K562 treated with DMSO at 1 percent for 48 hours (cell line): ENCODE data around the gene RALGPS1. TPM values are rescaled to one million over a fixed set of nuclear protein-coding genes. Genes with fewer than 3 reads are reported as not detected.

ENCODE experiments used
- total RNA-seq: library from RNA; unstranded; fragments of 300-600 nt; gene quantifications from 2 replicates; pipeline ENCODE4 v1.2.3, GENCODE V29; 2022; ENCODE audit warnings: low replicate concordance; ENCODE audit errors: extremely low read depth

RALGPS1 gene
- total RNA-seq, result not detected in 2 replicates

DNA sequence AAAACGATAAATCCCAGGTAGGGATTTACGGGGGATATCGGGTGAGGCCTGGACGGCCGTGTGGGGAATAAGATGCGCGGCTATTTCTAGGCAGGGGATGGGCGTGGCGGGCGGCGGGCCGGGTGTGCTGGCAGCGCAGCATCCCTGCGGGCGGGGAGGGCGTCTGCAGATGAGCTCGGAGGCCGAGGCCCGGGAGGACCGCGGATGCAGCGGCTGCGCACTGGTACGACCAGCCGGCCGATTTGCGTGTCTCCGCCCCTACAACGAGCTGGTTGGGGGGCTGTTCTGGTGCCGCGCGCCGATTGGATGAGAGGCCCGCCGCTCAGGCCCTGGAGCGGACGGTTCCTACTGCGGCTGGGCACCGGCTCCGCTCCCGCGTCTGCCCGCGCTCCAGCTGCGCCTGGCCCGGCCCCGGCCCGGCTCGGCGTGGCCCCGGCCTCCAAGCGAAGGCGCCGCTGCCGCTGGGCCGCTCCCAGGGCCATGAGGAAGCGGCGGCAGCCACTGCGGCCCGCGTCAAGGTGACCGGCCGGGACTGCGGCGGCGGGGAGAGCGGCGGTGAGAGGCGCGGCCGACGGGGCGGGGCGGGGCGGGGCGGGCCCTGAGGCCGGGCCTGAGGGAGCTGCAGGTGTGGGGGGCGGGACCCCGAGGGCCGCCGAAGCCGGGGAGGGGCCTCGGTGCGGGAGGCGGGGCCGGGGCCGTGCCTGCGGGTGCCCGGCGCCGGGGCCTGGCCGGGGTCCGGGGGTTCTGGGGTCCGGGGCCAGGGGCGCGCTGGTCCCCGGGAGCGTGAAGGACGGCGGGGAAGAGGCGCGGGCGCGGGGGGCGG is at the start of gene RALGPS1:
TSS of gene RALGPS1 (plus strand) at position 325 of the 823 bp plus-strand sequence. CDS start 47,508 bp downstream, outside the sequence.

DNA sequence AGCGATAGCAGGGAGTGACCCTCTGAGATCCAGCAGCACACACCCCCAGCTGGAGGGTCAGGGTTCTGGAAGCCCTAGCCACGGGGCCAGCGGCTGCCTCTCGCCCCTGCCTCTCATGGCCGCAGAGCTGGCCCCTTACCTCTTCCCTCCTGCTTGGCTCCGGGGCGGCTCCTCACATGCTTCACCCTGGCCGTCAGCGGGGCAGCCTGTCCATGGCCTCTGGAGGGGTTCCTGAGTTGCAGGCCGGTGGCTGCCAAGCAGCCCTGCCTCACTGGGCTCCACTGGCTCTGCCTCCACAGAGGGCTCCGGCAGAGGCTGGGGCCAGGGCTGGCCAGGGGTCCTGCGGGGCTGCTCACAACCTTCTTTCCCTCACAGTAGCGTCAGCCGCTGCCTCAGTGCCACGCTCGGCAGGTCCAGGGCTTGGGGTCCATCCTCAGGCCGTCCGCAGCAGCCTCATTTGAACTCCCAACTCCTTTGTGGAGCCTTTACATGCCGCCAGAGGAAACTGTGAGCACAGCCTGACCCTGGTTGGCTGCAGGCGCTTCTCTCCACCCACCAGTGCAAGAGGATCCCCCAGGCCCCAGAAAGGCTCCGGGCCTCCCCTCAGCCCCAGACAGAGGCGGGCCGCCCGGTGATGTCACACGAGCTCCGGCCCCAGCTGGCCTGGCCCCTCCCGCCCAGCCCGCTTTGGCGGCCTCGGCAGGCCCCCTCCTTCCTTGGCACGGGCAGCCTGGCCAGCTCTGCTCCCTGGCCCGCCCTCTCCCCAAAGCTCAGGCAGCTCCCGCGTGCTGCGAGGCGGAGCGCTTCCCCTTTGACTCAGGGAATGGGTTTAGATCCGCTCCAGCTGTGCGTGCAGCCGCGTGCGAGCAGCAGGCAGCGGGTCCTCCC is 207.8 kb downstream of the RALGPS1 start, which contains the start of gene ANGPTL2:
TSS of gene ANGPTL2 (minus strand) at position 460 of the 888 bp plus-strand sequence. CDS start 13,904 bp downstream, outside the sequence.

DNA sequence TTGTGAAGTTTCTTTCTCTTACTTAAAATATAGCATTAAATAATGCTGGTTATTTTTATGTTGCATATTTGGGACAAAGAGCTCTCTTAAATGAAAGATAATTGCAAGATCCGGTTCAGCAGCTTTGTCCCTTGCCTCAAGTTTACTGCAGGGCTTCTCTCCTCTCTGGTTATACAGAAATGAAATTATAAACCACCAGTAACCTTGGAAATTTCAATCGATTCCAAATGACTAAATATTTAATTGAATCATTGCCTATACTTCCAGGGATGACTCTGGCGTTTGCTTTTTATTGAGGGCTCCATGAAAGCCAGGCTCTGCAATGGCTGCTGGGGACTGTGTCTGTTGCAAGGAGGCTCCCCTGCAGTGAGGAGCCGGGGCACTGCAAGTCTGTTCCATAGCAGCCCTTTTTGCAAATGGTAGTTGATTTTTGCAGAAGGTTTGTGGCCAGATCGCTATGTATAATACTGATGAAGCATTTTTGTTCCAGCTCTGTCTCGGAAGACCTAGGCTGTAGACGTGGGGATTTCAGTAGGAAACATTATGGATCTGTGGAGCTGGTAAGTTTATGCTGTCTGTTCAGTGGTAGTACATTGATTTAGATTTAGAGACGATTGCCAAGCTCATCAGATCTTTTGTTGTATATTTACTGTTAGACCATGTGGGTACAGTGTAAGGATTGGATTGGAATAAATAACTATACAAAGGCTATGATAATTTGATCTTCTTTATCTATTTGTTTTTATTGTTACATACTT is 350.1 kb downstream of the RALGPS1 start, which contains the start of gene GARNL3:
TSS of gene GARNL3 (plus strand) at position 313 of the 758 bp plus-strand sequence. CDS start at position 417, 104 bp downstream.

Other genes with a start within 250 kb of the RALGPS1 start
- not detected in 2 replicates for gene ZBTB43, start 109.7 kb upstream of the RALGPS1 start, total RNA-seq
- gene ZBTB34, start 54.1 kb upstream of the RALGPS1 start, total RNA-seq, result not detected in 2 replicates
- not detected in 2 replicates for gene ANGPTL2, start 207.9 kb downstream of the RALGPS1 start, total RNA-seq